ENCODE measurements around the gene ARL5C. TPM values are rescaled to one million over a fixed set of nuclear protein-coding genes. Genes with fewer than 3 reads are reported as not detected.

The ARL5C gene
- total RNA-seq, 2 experiments from 2014 or later: not detected

DNA sequence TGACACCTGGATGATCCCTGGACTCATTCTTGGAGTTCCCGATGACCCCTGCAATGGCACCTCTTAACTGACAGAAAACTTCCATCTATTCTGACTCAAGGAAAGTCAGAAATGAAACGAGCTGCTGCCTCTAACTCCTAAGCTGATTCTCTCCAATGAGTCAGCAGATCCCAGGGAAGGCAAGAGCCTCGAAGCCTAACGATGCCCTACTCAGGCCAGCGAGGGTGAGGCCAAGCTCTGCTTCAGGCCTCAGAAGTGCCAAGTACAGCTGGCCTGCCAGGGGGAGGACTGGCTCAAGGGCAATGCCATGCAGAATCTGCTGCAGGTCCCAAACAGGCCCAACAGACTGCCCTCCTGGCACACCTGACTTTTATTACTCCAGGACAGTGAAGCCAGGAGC, 50.8 kb downstream of the ARL5C start:
- DNase-seq: no peak
- no peak overlapping the region for H3K4me3 Mint-ChIP-seq
- POLR2A ChIA-PET: no interaction called here
- intact Hi-C loops (cut with micrococcal nuclease): no loop called here
- no peak for ATAC-seq
- no peaks in the 10 kb centered on the region for H3K27me3 Mint-ChIP-seq
- H3K4me1 Mint-ChIP-seq (ENCODE audit: low read depth): no peaks in the 10 kb centered on the region
- no peak overlapping the region for H3K27ac Mint-ChIP-seq
- CTCF ChIA-PET: interaction anchor here (0.9 to 1.6 kb wide), 4 partner anchors 9 to 121 kb away, joined by 3 to 8 read pairs (median 4); no protein-coding TSS in a partner anchor
- TF ChIP-seq, protein P1, sequence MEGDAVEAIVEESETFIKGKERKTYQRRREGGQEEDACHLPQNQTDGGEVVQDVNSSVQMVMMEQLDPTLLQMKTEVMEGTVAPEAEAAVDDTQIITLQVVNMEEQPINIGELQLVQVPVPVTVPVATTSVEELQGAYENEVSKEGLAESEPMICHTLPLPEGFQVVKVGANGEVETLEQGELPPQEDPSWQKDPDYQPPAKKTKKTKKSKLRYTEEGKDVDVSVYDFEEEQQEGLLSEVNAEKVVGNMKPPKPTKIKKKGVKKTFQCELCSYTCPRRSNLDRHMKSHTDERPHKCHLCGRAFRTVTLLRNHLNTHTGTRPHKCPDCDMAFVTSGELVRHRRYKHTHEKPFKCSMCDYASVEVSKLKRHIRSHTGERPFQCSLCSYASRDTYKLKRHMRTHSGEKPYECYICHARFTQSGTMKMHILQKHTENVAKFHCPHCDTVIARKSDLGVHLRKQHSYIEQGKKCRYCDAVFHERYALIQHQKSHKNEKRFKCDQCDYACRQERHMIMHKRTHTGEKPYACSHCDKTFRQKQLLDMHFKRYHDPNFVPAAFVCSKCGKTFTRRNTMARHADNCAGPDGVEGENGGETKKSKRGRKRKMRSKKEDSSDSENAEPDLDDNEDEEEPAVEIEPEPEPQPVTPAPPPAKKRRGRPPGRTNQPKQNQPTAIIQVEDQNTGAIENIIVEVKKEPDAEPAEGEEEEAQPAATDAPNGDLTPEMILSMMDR (IDR thresholded peaks at IDR 0.05): no peak
- H3K36me3 Mint-ChIP-seq (ENCODE audit: low read depth): no peaks in the 10 kb centered on the region
- H3K9me3 Mint-ChIP-seq: no peaks in the 10 kb centered on the region

DNA sequence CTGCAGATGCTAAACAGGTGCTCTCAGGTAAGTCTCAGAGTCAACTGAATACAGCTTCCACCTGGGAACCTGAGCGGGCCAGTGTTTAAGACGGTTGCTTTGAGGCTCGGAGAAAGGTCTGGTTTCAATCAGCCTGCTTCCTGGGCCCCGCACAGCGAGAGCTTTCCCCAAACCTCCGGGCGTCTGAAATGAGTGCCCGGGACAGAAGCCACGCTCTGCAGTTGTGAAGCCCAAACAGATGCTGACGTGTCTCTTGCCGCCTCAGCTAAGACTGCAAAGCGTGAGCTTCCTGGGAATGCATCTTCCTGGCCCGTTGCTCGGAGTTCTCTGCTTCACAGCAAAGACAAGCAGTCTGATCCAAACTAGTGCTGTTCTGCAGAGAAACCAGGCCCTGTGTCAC, 51.2 kb downstream of the ARL5C start:
- no peaks in the 10 kb centered on the region for H3K4me1 Mint-ChIP-seq (ENCODE audit: low read depth)
- H3K27me3 Mint-ChIP-seq: no peaks in the 10 kb centered on the region
- no peaks in the 10 kb centered on the region for H3K36me3 Mint-ChIP-seq (ENCODE audit: low read depth)
- ChIA-PET POLR2A (no interaction called here), CTCF (interaction anchor here (0.9 to 1.6 kb wide), 2 partner anchors 50 to 121 kb away, joined by 4 to 8 read pairs; no protein-coding TSS in a partner anchor)
- DNase-seq (no peak), ATAC-seq (no peak)
- TF ChIP-seq, protein P1 (IDR thresholded peaks at IDR 0.05): no peak
- H3K9me3 Mint-ChIP-seq: no peaks in the 10 kb centered on the region
- intact Hi-C loops (cut with micrococcal nuclease): no loop called here
- H3K27ac Mint-ChIP-seq: no peak overlapping the region
- H3K4me3 Mint-ChIP-seq: no peak overlapping the region

DNA sequence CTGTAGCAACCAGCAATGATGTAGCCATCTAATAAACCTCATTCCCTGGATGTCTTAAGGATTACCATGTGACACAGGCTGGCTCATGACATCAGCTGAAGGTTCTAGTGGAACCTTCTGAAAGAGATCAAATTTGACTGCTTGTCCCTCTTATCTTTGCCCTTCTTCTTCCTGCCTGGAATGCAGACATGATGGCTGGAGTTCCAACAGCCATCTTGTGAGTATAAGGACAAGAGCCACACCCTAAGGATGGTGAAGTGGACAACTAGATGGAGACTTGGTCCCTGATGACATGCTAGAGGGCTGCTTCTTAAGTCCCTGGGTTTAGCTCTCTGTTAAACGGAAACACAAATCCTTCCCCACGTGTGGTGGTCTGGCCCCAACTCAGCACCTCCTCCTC, 52.1 kb downstream of the ARL5C start:
- no peak for ATAC-seq
- H3K4me3 Mint-ChIP-seq: no peak overlapping the region
- TF ChIP-seq, protein P1 (IDR thresholded peaks at IDR 0.05): no peak
- no peaks in the 10 kb centered on the region for H3K4me1 Mint-ChIP-seq (ENCODE audit: low read depth)
- H3K36me3 Mint-ChIP-seq (ENCODE audit: low read depth): no peaks in the 10 kb centered on the region
- POLR2A ChIA-PET: interaction anchor here (0.6 to 0.8 kb wide), 2 partner anchors 15 to 131 kb away, joined by 3 read pairs; no protein-coding TSS in a partner anchor
- DNase-seq: no peak
- CTCF ChIA-PET: interaction anchor here (1.6 kb wide), 1 partner anchor 51 kb away, joined by 8 read pairs; no protein-coding TSS in a partner anchor
- H3K27me3 Mint-ChIP-seq: no peaks in the 10 kb centered on the region
- intact Hi-C loops (cut with micrococcal nuclease): no loop called here
- H3K9me3 Mint-ChIP-seq: no peaks in the 10 kb centered on the region
- H3K27ac Mint-ChIP-seq: no peak overlapping the region

DNA sequence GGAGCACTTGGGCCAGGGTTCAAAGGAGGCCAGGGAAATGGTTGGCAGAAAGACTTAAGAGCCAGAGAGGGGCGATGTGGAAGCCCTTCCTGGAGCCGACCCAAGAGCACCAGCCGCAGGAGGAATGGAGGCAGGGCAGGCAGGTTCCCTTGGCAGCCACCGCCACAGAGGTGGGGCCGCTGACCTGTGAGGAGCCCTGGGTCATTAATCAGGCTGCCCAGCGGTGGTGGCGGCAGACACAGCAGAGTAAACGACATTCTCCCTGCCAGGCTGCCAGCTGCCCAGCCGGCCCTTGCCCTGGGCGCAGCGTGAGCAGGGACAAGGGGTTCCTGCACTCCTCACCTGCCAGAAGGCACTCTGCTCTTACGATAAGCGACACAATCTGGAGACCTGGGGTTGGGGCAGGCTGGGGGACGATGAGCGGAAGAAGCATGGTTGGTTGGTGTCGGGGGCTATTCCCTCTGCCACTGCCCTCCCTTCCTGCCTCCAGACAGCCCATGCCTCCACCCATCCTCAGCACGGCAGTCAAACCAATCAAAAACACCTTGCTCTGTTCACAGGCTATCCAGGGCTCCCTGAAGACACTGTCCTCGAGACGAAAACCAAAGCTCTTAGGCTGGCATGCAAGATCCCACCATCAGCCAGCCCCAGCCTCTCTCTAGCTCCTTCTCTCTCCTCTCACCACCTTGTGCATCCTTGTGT, 55.4 kb downstream of the ARL5C start:
- TF ChIP-seq, protein P1 (IDR thresholded peaks at IDR 0.05): no peak
- ATAC-seq (no peak), DNase-seq (no peak)
- Mint-ChIP-seq H3K36me3 (ENCODE audit: low read depth) (no peaks in the 10 kb centered on the region), H3K27ac (no peak overlapping the region), H3K27me3 (no peaks in the 10 kb centered on the region), H3K4me3 (no peak overlapping the region), H3K4me1 (ENCODE audit: low read depth) (no peaks in the 10 kb centered on the region), H3K9me3 (no peaks in the 10 kb centered on the region)
- intact Hi-C loops (cut with micrococcal nuclease): no loop called here
- POLR2A ChIA-PET: no interaction called here
- CTCF ChIA-PET: no interaction called here

DNA sequence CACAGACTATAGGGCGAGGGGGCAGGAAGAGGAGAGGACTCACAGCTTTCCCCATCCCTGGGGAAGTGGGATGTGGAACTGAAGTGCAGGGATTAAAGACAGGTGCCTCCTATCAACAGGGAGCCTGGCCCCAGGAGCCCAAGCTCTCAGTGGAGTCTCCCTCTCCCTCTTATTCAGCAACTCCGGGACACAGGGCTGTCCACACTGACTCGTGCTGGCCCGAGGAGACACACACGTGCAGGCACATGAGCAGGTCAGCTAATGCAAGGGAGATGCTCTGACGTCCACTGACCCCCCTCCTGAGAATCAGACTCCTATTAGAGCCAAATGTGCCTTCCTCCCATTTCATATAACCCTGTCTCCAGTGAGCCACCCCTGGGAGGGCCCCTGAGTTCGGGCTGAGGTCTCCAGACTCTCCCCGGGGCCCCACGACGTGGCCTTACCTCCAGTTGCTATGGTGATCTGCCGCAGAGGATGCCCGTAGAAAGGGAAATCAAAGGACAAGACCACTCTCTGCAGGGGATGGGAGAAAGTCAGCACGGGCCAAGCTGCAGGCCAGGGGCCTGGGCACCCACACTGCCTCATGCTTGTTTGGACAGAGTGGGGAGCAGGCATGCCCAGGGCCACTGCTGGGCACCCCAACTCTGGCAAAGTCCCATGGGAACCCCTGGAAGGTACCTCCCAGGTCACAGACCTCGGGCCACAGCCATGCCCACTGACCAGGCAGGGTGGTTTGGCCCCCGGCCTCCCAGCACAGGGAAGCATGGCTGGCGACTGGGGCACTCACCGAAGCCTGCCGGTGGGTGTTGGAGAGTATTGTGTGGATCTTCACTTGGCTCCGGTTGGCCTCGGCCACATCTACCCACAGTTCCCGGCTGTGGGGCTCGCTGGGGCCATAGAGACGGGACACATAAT, 57.2 kb downstream of the ARL5C start:
- intact Hi-C loops (cut with micrococcal nuclease): no loop called here
- H3K4me3 Mint-ChIP-seq: no peak overlapping the region
- H3K27me3 Mint-ChIP-seq: no peaks in the 10 kb centered on the region
- H3K9me3 Mint-ChIP-seq: no peaks in the 10 kb centered on the region
- TF ChIP-seq, protein P1 (IDR thresholded peaks at IDR 0.05): no peak
- DNase-seq: no peak
- ChIA-PET POLR2A (no interaction called here), CTCF (no interaction called here)
- no peak for ATAC-seq
- no peak overlapping the region for H3K27ac Mint-ChIP-seq
- H3K4me1 Mint-ChIP-seq (ENCODE audit: low read depth): no peaks in the 10 kb centered on the region
- no peaks in the 10 kb centered on the region for H3K36me3 Mint-ChIP-seq (ENCODE audit: low read depth)
